ENCODE measurements around the gene UTS2R. TPM values are rescaled to one million over a fixed set of nuclear protein-coding genes. Genes with fewer than 3 reads are reported as not detected.

The UTS2R gene
- total and polyA plus RNA-seq, 2 of the 4 experiments (the other 2 are of a cell fraction), result not detected

DNA sequence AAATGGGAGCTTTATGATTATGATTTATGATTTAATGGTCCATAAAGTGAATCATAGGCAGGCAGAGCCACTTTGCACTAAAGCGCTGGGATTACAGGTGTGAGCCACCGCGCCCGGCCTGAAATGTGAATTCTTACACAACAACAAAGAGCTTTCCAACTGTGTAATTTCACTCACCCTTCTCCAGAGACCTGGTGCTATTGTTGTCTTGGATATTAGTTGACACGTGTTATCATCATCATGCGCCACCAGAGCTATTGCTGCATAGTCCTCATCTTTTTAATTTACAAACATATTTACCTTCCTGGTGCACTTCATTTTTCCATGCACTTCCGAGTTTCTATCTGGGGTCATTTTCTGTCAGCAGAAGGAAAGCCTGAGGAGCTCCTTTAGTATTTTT is 4.8 kb upstream of the UTS2R start:
- Histone ChIP-seq H3K18ac (ENCODE audit: low read depth, low read length) (no peak overlapping the region), H4K20me1 (ENCODE audit: insufficient read depth, low read length) (no peaks in the 10 kb centered on the region), H3K4me2 (ENCODE audit: low read depth, low read length) (no peak overlapping the region), H3K9me3 (ENCODE audit: control insufficient read depth, insufficient read depth, low read length) (no peaks in the 10 kb centered on the region), H3K4me3 (ENCODE audit: insufficient read depth, low read depth, low read length) (no peak overlapping the region), H2BK120ac (ENCODE audit: low read depth, low read length) (no peak overlapping the region), H2BK20ac (ENCODE audit: low read depth, low read length) (no peak overlapping the region), H4K5ac (ENCODE audit: low read depth, low read length) (no peak overlapping the region), H3K27ac (ENCODE audit: insufficient read depth, low read length) (no peak overlapping the region), H2BK15ac (ENCODE audit: low read depth, low read length) (no peak overlapping the region), H2BK5ac (ENCODE audit: low read depth, low read length, poor library complexity, severe bottlenecking) (no peak overlapping the region), H3K23ac (ENCODE audit: low read depth, low read length) (no peak overlapping the region), H2AK5ac (ENCODE audit: low read depth, low read length) (no peak overlapping the region), H3K9me1 (ENCODE audit: insufficient read depth, low read length) (no peaks in the 10 kb centered on the region), H4K91ac (ENCODE audit: insufficient read depth, low read depth, low read length) (no peak overlapping the region), H4K8ac (ENCODE audit: low read depth in 2 of 2, low read length in 2 of 2) (no peak overlapping the region), H2AFZ (replicated peaks; ENCODE audit: low read length, poor library complexity) (no peak overlapping the region), H2AK9ac (replicated peaks; ENCODE audit: low read depth, low read length, poor library complexity) (no peak overlapping the region), H3K79me1 (ENCODE audit: low read depth in 1 of 2, low read length in 2 of 2) (no peaks in the 10 kb centered on the region), H3K56ac (ENCODE audit: extremely low read depth, insufficient read depth, low read length) (no peak overlapping the region), H3K36me3 (ENCODE audit: control insufficient read depth, insufficient read depth, low read length) (no peaks in the 10 kb centered on the region), H3K27me3 (ENCODE audit: control insufficient read depth, insufficient read depth, low read length) (peaks cover 37% of the 10 kb centered on the region), H3K4me1 (ENCODE audit: control insufficient read depth, insufficient read depth, low read length) (no peaks in the 10 kb centered on the region), H3K4ac (ENCODE audit: low read depth, low read length) (no peak overlapping the region), H3K9ac (ENCODE audit: low read depth, low read length) (no peak overlapping the region), H3K14ac (replicated peaks; ENCODE audit: low read depth, low read length) (no peak overlapping the region)
- dilution Hi-C loops (cut with HindIII; ENCODE audit: low sequenced_read_pairs, unreplicated experiment) (no loop called here), in situ Hi-C loops (cut with MboI; ENCODE audit: low sequenced_read_pairs) (no loop called here), intact Hi-C loops (cut with micrococcal nuclease) (no loop called here)
- CTCF ChIA-PET, result no interaction called here
- TF ChIP-seq RFX5 (IDR thresholded peaks at IDR 0.05; ENCODE audit: low read depth, low read length) (no peak), POLR2A (IDR thresholded peaks at IDR 0.05; ENCODE audit: low read depth, low read length) (no peak), FOS (IDR thresholded peaks at IDR 0.05; ENCODE audit: low read depth, low read length) (no peak), RCOR1 (IDR thresholded peaks at IDR 0.05; ENCODE audit: insufficient replicate concordance, low read length) (no peak), BHLHE40 (IDR thresholded peaks at IDR 0.05; ENCODE audit: low read depth, low read length) (no peak), SMC3 (IDR thresholded peaks at IDR 0.05; ENCODE audit: low read depth, low read length) (no peak), MAFK (IDR thresholded peaks at IDR 0.05; ENCODE audit: low read depth, low read length) (no peak), CHD1 (IDR thresholded peaks at IDR 0.05; ENCODE audit: low read depth, low read length) (no peak), NFE2L2 (IDR thresholded peaks at IDR 0.05; ENCODE audit: low read depth, low read length) (no peak), MXI1 (IDR thresholded peaks at IDR 0.05; ENCODE audit: borderline replicate concordance, low read depth, low read length) (no peak), RAD21 (IDR thresholded peaks at IDR 0.05; ENCODE audit: low read length) (no peak), MAZ (IDR thresholded peaks at IDR 0.05; ENCODE audit: borderline replicate concordance, low read depth, low read length) (no peak)
- TF ChIP-seq, protein P1, sequence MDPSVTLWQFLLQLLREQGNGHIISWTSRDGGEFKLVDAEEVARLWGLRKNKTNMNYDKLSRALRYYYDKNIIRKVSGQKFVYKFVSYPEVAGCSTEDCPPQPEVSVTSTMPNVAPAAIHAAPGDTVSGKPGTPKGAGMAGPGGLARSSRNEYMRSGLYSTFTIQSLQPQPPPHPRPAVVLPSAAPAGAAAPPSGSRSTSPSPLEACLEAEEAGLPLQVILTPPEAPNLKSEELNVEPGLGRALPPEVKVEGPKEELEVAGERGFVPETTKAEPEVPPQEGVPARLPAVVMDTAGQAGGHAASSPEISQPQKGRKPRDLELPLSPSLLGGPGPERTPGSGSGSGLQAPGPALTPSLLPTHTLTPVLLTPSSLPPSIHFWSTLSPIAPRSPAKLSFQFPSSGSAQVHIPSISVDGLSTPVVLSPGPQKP (IDR thresholded peaks at IDR 0.05; ENCODE audit: borderline replicate concordance, low read depth, low read length), result no peak
- TF ChIP-seq, protein P2, sequence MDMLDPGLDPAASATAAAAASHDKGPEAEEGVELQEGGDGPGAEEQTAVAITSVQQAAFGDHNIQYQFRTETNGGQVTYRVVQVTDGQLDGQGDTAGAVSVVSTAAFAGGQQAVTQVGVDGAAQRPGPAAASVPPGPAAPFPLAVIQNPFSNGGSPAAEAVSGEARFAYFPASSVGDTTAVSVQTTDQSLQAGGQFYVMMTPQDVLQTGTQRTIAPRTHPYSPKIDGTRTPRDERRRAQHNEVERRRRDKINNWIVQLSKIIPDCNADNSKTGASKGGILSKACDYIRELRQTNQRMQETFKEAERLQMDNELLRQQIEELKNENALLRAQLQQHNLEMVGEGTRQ (IDR thresholded peaks at IDR 0.05; ENCODE audit: low read depth, low read length), result no peak
- WGBS, 2 experiments (ENCODE audit: extremely low coverage in 2 of 2, insufficient read length in 1 of 2), result no CpG with 5 or more reads among the region's 7 CpGs
- POLR2A ChIA-PET (ENCODE audit: unreplicated experiment), result no interaction called here
- ATAC-seq (ENCODE audit: low read depth) (no peak), DNase-seq (no peak)
- BruUV-seq (replicated peaks), result no TSS peak

Data from IMR-90 (cell line).